HEK293 (cell line): ENCODE data around the gene PAX4.
A peak's percentile ranks its signal among the peaks of the same experiment; 100 is the strongest.

Experiments used
- CTCF ChIA-PET: fragments of 350-600 bp; formaldehyde crosslinking; extraction: SDS; loops from one replicate; lab custom pipeline; 2021; ENCODE audit warnings: antibody characterized with exemption; lab: Yijun Ruan, JAX
- POLR2A ChIA-PET: fragments of 300-600 bp; formaldehyde crosslinking; extraction: SDS; loops from one replicate; lab custom pipeline; 2020; ENCODE audit warnings: antibody characterized with exemption, inconsistent platforms; lab: Yijun Ruan, JAX
- H3K27ac ChIP-seq: fragments of 200-500 bp; sonication (Bioruptor generic); 2 replicates; pipeline ENCODE4 v1.5.1; 2014; ENCODE audit warnings: low read depth, low read length, control low read depth, inconsistent platforms; ENCODE audit errors: extremely low read depth
- H3K36me3 ChIP-seq, 2 experiments: fragments of 200-500 bp in 1 of 2; sonication (Bioruptor generic) in 1 of 2; 1 replicate in 1 of 2; 2 replicates in 1 of 2; pipeline ENCODE4 v1.5.1; 2014 to 2017; ENCODE audit warnings: inconsistent platforms in 2 of 2, low read length in 2 of 2; ENCODE audit not compliant: control insufficient read depth in 2 of 2, insufficient read depth in 1 of 2
- H3K4me1 ChIP-seq: fragments of 200-500 bp; sonication (Bioruptor generic); 2 replicates; pipeline ENCODE4 v1.5.1; 2014; ENCODE audit warnings: mild to moderate bottlenecking, low read length, inconsistent platforms; ENCODE audit not compliant: control insufficient read depth, insufficient read depth
- H3K4me3 ChIP-seq: 2 replicates; pipeline ENCODE4 v1.5.1; 2011; ENCODE audit warnings: low read depth, mild to moderate bottlenecking, control low read depth, low read length, moderate library complexity
- H3K9me3 ChIP-seq: fragments of 200-500 bp; sonication (Bioruptor generic); 2 replicates; pipeline ENCODE4 v1.5.1; 2014; ENCODE audit warnings: low read depth, low read length, inconsistent platforms; ENCODE audit not compliant: control insufficient read depth, insufficient read depth
- KLF1 ChIP-seq: fragments of 450-650 bp; formaldehyde crosslinking; IDR thresholded peaks from 2 replicates; pipeline ENCODE4 v1.5.1; 2016; ENCODE audit warnings: missing biosample characterization, missing genetic modification characterization
- SCRT1 ChIP-seq: fragments of 450-650 bp; formaldehyde crosslinking; IDR thresholded peaks from 2 replicates; pipeline ENCODE4 v1.5.1; 2016; ENCODE audit warnings: missing biosample characterization, missing genetic modification characterization, borderline replicate concordance
- TRIM28 ChIP-seq: IDR thresholded peaks from 2 replicates; pipeline ENCODE4 v1.6.1; 2011; ENCODE audit warnings: low read length, control low read depth, borderline replicate concordance
- ZBTB49 ChIP-seq: fragments of 450-650 bp; formaldehyde crosslinking; IDR thresholded peaks from 2 replicates; pipeline ENCODE4 v1.5.1; 2016; ENCODE audit warnings: missing biosample characterization, missing genetic modification characterization, low read depth
- ZFHX2 ChIP-seq: fragments of 450-650 bp; formaldehyde crosslinking; conservative IDR thresholded peaks from 2 replicates; pipeline ENCODE4 v1.5.1; 2016; ENCODE audit warnings: missing biosample characterization, missing genetic modification characterization
- ZIC2 ChIP-seq: fragments of 450-650 bp; formaldehyde crosslinking; IDR thresholded peaks from 2 replicates; pipeline ENCODE4 v1.5.1; 2016; ENCODE audit warnings: missing biosample characterization, missing genetic modification characterization
- ZNF138 ChIP-seq: fragments of 450-650 bp; formaldehyde crosslinking; IDR thresholded peaks from 2 replicates; pipeline ENCODE4 v1.5.1; 2016; ENCODE audit warnings: missing biosample characterization, missing genetic modification characterization, borderline replicate concordance
- ZNF37A ChIP-seq: fragments of 450-650 bp; IDR thresholded peaks from 2 replicates; pipeline ENCODE4 v1.5.1; 2018; ENCODE audit warnings: missing biosample characterization, missing genetic modification characterization
- ZNF510 ChIP-seq: fragments of 450-650 bp; formaldehyde crosslinking; IDR thresholded peaks from 2 replicates; pipeline ENCODE4 v1.5.1; 2018; ENCODE audit warnings: mild to moderate bottlenecking, missing genetic modification characterization, missing biosample characterization; ENCODE audit not compliant: insufficient replicate concordance
- ZNF513 ChIP-seq: fragments of 450-650 bp; IDR thresholded peaks from 2 replicates; pipeline ENCODE4 v1.5.1; 2018; ENCODE audit warnings: missing biosample characterization, missing genetic modification characterization
- ZNF530 ChIP-seq: fragments of 450-650 bp; formaldehyde crosslinking; IDR thresholded peaks from 2 replicates; pipeline ENCODE4 v1.5.1; 2016; ENCODE audit warnings: low read depth, missing biosample characterization, missing genetic modification characterization
- ZNF560 ChIP-seq: fragments of 450-650 bp; formaldehyde crosslinking; IDR thresholded peaks from 2 replicates; pipeline ENCODE4 v1.5.1; 2017; ENCODE audit warnings: missing biosample characterization, missing genetic modification characterization, borderline replicate concordance
- ZNF624 ChIP-seq: fragments of 450-650 bp; formaldehyde crosslinking; IDR thresholded peaks from 2 replicates; pipeline ENCODE4 v1.5.1; 2017; ENCODE audit warnings: missing biosample characterization, missing genetic modification characterization
- ZNF660 ChIP-seq: fragments of 450-650 bp; IDR thresholded peaks from 2 replicates; pipeline ENCODE4 v1.5.1; 2018; ENCODE audit warnings: missing biosample characterization, mild to moderate bottlenecking, missing genetic modification characterization
- ZNF707 ChIP-seq: fragments of 450-650 bp; formaldehyde crosslinking; IDR thresholded peaks from 2 replicates; pipeline ENCODE4 v1.5.1; 2016; ENCODE audit warnings: missing biosample characterization, missing genetic modification characterization
- ZSCAN16 ChIP-seq: fragments of 450-650 bp; formaldehyde crosslinking; IDR thresholded peaks from 2 replicates; pipeline ENCODE4 v1.5.1; 2016; ENCODE audit warnings: missing biosample characterization, missing genetic modification characterization
- ZSCAN30 ChIP-seq: fragments of 450-650 bp; IDR thresholded peaks from 2 replicates; pipeline ENCODE4 v1.5.1; 2018; ENCODE audit warnings: missing biosample characterization, mild to moderate bottlenecking, missing genetic modification characterization, moderate library complexity
- TF ChIP-seq, protein P1 (sequence below): fragments of 450-650 bp; formaldehyde crosslinking; IDR thresholded peaks from 2 replicates; pipeline ENCODE4 v1.5.1; 2016; ENCODE audit warnings: missing biosample characterization, missing genetic modification characterization
- TF ChIP-seq, protein P2 (sequence below): IDR thresholded peaks from 2 replicates; pipeline ENCODE4 v1.6.1; 2011; ENCODE audit warnings: mild to moderate bottlenecking, low read depth, low read length, borderline replicate concordance
- TF ChIP-seq, protein P3 (sequence below): fragments of 450-650 bp; formaldehyde crosslinking; IDR thresholded peaks from 2 replicates; pipeline ENCODE4 v1.5.1; 2017; ENCODE audit warnings: missing biosample characterization, missing genetic modification characterization
- TF ChIP-seq, protein P4 (sequence below): fragments of 450-650 bp; formaldehyde crosslinking; IDR thresholded peaks from 2 replicates; pipeline ENCODE4 v1.5.1; 2016; ENCODE audit warnings: missing biosample characterization, missing genetic modification characterization

Gene PAX4

GRCh38 chr7:127578036-127578684 lies 39.8 kb downstream of the PAX4 start (continued):
- TF ChIP-seq, protein P1, sequence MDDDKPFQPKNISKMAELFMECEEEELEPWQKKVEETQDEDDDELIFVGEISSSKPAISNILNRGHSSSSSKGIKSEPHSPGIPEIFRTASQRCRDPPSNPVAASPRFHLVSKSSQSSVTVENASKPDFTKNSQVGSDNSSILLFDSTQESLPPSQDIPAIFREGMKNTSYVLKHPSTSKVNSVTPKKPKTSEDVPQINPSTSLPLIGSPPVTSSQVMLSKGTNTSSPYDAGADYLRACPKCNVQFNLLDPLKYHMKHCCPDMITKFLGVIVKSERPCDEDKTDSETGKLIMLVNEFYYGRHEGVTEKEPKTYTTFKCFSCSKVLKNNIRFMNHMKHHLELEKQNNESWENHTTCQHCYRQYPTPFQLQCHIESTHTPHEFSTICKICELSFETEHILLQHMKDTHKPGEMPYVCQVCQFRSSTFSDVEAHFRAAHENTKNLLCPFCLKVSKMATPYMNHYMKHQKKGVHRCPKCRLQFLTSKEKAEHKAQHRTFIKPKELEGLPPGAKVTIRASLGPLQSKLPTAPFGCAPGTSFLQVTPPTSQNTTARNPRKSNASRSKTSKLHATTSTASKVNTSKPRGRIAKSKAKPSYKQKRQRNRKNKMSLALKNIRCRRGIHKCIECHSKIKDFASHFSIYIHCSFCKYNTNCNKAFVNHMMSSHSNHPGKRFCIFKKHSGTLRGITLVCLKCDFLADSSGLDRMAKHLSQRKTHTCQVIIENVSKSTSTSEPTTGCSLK, result no peak
- TF ChIP-seq, protein P2, sequence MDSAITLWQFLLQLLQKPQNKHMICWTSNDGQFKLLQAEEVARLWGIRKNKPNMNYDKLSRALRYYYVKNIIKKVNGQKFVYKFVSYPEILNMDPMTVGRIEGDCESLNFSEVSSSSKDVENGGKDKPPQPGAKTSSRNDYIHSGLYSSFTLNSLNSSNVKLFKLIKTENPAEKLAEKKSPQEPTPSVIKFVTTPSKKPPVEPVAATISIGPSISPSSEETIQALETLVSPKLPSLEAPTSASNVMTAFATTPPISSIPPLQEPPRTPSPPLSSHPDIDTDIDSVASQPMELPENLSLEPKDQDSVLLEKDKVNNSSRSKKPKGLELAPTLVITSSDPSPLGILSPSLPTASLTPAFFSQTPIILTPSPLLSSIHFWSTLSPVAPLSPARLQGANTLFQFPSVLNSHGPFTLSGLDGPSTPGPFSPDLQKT, result no peak
- TF ChIP-seq, protein P3, sequence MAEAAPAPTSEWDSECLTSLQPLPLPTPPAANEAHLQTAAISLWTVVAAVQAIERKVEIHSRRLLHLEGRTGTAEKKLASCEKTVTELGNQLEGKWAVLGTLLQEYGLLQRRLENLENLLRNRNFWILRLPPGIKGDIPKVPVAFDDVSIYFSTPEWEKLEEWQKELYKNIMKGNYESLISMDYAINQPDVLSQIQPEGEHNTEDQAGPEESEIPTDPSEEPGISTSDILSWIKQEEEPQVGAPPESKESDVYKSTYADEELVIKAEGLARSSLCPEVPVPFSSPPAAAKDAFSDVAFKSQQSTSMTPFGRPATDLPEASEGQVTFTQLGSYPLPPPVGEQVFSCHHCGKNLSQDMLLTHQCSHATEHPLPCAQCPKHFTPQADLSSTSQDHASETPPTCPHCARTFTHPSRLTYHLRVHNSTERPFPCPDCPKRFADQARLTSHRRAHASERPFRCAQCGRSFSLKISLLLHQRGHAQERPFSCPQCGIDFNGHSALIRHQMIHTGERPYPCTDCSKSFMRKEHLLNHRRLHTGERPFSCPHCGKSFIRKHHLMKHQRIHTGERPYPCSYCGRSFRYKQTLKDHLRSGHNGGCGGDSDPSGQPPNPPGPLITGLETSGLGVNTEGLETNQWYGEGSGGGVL (tag by site-specific recombination), result no peak
- TF ChIP-seq ZIC2, result peak; percentile 61
- TF ChIP-seq ZNF624, result no peak
- TF ChIP-seq ZNF138, result no peak

DNA sequence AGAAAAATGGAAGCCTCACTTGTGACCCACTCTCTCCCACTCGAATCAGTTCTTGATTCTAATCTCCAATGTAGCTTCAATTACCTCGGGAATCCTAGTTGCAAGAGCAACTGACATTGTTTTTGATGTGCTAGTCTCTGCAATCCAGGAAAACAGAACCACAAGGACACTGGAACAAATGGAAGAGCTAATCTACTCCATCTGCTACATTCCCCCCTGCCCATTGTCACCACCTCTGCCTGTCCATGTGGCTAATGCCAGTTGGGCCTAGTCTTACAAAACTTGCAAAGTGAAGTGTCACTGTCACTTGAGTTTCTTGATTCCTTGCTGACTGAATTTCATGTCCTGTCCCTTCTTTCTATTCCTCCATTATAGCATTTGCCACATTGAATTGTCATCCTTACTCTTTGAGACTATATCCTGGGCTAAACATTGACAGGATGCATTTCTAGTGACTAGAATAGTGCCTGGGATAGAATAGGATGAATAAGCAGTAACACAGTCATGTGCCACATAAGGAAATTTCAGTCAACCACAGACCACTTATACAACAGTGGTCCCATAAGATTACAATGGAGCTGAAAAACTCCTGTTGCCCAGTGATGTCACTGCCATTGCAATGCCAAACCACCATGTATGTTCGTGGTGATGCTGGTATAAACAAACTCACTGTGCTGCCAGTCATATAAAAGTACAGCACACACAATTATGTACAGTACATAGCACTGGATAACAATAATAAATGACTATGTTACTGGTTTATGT lies 46.0 kb downstream of the PAX4 start:
- POLR2A ChIA-PET, result interaction anchor here (0.9 kb wide), 1 partner anchor 16 kb away, joined by 3 read pairs; no protein-coding TSS in a partner anchor
- H3K27ac ChIP-seq, result no peak overlapping the region
- no peaks in the 10 kb centered on the region for H3K36me3 ChIP-seq
- no peaks in the 10 kb centered on the region for H3K9me3 ChIP-seq
- no peaks in the 10 kb centered on the region for H3K4me1 ChIP-seq
- H3K4me3 ChIP-seq, result no peak overlapping the region
- CTCF ChIA-PET, result interaction anchor here (0.7 to 1.0 kb wide), 2 partner anchors 9 to 14 kb away, joined by 3 read pairs; partner anchors contain the start of gene GCC1
- TF ChIP-seq KLF1 (tag by site-specific recombination), result no peak
- TF ChIP-seq SCRT1 (tag by site-specific recombination), result no peak
- no peak for TF ChIP-seq TRIM28
- TF ChIP-seq ZNF510, result no peak
- TF ChIP-seq ZNF530 (tag by site-specific recombination), result no peak
- TF ChIP-seq ZNF560 (tag by site-specific recombination), result no peak
- TF ChIP-seq ZNF660 (tag by site-specific recombination), result no peak
- TF ChIP-seq ZBTB49 (tag by site-specific recombination), result no peak
- no peak for TF ChIP-seq ZNF513 (tag by site-specific recombination)
- TF ChIP-seq ZFHX2 (tag by site-specific recombination), result no peak
- TF ChIP-seq, protein P4, sequence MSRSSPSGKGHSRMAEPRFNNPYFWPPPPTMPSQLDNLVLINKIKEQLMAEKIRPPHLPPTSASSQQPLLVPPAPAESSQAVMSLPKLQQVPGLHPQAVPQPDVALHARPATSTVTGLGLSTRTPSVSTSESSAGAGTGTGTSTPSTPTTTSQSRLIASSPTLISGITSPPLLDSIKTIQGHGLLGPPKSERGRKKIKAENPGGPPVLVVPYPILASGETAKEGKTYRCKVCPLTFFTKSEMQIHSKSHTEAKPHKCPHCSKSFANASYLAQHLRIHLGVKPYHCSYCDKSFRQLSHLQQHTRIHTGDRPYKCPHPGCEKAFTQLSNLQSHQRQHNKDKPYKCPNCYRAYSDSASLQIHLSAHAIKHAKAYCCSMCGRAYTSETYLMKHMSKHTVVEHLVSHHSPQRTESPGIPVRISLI (tag by site-specific recombination), result no peak
- no peak for TF ChIP-seq ZNF37A (tag by site-specific recombination)
- TF ChIP-seq ZSCAN30 (tag by site-specific recombination), result no peak
- no peak for TF ChIP-seq ZNF707 (tag by site-specific recombination)
- TF ChIP-seq ZSCAN16 (tag by site-specific recombination), result no peak
